Hematopoietic multipotent progenitor cell treated with erythropoietin and hydrocortisone succinate and interleukin-3 and kit ligand, for 8 days (in vitro differentiated cells): ENCODE results near the gene SLC15A4.
"Not testable (repeated sequence)": the region's sequence is repeated elsewhere in the genome, so short reads cannot be mapped to it uniquely, and the experiment has no call there.

Experiments
- DNase-seq: peaks from one replicate; pipeline ENCODE4 v3.0.0-alpha.2; 2015

The SLC15A4 gene

GRCh38 chr12:128843538-128843937 lies 19.8 kb upstream of the SLC15A4 start:
- no peak for DNase-seq

GRCh38 chr12:128842579-128842978 lies 18.8 kb upstream of the SLC15A4 start:
- DNase-seq: no peak

DNA sequence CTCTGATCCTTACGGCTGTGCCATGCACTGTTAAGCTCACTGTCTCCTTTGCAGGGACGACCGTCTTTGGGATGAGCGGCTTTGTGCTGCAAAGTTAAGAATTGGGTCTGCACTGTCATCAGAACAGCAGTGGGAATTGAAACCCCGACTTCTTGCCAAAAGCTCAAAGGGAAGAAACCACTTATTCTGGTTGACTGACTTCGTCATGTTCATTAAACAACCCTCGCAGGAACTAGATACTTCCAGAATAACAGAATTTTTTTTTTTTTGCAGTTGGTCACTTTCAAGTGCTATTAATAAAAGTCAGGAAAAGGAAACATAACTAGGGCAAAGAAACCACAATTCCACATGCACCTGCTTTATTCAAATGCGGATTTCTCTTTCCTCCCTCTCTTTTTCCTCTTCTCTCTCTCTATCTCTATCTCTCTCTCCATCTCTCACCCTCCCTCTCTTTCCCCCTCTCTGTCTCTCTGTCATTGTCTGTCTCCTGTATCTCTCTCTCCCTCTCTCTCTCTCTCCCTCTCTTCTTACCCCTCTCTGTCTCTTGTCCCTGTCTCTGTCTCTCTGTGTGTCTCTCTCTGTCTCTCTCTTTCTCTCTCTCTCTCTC lies 17.2 kb upstream of the SLC15A4 start:
- no peak for DNase-seq

DNA sequence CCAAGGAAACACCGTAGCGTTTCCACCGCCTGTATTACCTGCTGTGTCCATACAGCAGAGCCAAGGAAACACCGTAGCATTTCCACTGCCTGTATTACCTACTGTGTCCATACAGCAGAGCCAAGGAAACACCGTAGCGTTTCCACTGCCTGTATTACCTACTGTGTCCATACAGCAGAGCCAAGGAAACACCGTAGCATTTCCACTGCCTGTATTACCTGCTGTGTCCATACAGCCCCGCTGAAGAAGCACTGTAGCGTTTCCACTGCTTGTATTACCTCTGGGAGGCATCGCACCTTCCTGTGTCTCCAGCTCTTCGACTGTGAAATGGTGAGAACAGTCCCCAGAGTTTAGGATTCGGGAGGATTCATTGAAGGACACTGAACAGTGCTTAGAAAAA lies 16.1 kb upstream of the SLC15A4 start:
- not testable (repeated sequence) for DNase-seq

GRCh38 chr12:128833418-128833817 lies 9.7 kb upstream of the SLC15A4 start:
- no peak for DNase-seq

GRCh38 chr12:128830505-128830893 lies 6.7 kb upstream of the SLC15A4 start:
- DNase-seq: no peak

GRCh38 chr12:128829861-128830504 lies 6.2 kb upstream of the SLC15A4 start:
- DNase-seq: no peak

DNA sequence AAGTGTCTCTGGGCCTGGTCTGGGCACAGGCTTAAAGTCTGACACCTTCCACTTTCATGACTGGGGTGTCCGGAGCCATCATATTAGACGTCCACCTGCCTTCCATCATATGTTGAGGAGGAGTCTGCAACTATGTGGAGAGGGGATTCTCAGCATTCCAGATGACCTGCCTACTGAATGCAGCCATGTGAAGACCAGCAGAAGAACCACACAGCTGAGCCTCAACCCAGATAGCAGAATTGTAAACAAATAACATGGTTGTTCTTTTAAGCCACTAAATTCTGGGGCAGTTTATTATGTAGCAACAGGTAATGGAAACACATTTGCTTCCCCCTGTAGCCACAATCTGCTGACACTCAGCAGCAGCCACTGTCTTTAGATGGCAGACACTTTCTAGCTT lies 4.0 kb upstream of the SLC15A4 start:
- no peak for DNase-seq

- DNase-seq: no peak
Measured at GRCh38 chr12:128825835-128826234, 2.1 kb upstream of the SLC15A4 start.

DNA sequence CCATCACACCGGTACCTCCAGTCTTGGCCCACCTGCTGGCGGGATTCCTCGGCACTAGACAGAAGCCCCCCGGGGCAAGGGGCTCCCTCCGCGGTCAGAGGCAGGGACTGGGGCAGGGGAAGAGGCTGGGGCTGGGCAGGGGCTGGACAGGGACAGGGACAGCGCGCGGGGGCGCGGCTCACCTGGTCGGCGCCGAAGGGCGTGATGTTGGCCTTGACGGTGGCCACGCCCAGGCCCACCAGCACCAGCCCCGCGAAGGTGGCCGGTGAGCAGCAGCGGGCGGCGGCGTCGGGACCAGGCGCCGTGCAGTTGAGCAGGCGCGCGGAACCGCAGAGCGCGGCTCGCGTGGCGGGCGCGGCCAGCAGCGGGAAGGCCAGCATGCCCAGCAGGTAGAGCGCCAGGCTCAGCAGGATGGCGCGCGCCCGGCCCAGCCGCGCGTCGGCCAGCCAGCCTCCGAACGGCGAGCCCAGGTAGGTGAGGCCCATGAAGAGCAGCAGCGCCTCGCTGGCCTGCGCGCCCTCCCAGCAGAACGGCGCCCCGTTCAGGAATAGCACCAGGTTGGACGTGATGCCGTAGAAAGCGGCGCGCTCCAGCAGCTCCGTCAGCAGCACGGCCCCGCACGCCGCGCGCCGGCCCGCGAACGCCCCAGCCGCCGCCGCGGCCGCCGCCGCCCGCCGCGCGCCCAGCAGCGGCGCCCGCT lies 392 bp downstream of the SLC15A4 start:
- DNase-seq: no peak

DNA sequence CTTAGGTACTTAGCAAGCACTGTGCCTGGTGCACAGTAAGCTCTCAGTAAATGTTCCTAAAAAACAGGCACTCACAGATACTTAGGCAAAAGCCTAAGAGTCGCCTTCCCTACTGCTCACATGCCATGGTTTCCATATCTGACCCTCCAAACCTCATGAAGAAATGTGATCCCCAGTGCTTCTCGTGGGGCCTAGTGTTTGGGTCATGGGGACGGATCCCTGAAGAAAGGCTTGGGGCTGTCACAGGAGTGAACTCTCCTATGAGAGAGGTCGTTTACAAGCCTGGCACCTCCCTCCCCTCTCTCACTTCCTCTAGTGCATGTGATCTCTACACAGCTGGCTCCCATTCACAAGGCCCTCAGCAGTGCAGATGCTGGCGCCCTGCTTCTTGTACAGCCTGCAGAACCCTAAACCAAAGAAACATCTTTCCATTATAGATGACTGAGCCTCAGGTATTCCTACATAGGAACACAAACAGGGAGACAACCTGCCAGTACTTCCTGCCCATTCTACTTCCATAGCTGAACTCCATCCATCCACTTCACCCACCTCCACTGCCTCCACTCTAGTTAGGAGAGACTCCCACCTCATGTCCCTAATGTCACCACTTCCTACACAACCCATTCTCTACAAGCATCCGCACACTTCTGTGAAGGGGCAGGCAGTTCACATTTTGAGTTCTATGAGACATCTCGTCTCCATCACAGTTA lies 2.9 kb downstream of the SLC15A4 start:
- DNase-seq: peak; percentile 8

DNA sequence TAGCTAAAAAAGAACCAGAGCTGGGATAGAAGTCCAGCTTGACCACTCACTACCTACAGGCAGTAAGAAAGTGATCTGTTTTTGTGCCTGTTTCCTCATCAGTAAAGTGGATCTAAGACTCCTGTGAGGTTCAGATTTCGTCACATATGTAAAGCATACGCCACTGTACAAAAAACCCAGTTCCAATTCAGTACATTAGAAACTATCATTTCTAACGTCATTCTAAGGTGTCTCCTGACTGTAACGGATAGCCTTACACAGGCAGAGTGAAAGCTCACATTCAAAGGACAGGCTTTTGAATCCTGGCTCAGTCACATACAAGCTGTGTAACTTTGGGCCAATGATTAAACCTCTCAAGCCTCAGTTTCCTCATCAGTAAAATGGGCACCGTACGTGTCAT lies 3.5 kb downstream of the SLC15A4 start:
- no peak for DNase-seq

DNA sequence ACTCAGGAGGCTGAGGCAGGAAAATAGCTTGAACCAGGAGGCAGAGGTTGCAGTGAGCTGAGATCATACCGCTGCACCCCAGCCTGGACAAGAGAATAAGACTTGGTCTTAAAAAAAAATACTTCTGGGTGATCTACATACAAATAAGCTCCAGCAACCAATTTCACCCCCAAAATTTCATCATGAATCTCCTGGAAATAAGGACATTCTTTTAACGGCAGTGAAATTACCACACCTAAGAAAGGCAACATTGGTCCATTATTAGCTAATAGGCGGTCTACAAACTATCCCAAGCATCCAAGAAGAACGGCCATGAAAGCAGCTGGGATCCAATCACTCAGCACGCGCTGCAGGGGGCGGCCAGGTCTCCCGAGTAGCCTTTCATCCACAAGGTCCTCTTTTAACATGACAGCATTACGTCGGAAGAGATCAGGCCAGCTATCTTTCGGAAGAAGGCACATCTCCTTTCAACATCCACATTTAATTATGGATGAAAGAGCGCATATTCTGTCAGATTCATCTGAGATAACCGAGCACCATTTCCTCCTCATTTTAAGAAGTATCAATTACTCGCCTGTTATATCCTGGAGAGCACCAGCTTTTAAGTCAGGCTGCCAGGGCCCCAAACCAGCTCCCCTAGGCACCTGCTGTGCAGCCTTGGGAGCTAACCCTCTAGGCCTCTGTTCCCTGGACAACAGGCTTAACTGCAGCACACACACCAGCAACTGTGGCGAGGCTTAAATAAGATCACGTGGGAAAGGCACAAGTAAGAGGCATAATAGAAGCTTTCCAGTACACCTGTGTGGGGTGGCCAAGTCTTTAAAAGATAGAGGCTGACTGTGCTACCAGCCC lies 4.2 kb downstream of the SLC15A4 start:
- DNase-seq: no peak

DNA sequence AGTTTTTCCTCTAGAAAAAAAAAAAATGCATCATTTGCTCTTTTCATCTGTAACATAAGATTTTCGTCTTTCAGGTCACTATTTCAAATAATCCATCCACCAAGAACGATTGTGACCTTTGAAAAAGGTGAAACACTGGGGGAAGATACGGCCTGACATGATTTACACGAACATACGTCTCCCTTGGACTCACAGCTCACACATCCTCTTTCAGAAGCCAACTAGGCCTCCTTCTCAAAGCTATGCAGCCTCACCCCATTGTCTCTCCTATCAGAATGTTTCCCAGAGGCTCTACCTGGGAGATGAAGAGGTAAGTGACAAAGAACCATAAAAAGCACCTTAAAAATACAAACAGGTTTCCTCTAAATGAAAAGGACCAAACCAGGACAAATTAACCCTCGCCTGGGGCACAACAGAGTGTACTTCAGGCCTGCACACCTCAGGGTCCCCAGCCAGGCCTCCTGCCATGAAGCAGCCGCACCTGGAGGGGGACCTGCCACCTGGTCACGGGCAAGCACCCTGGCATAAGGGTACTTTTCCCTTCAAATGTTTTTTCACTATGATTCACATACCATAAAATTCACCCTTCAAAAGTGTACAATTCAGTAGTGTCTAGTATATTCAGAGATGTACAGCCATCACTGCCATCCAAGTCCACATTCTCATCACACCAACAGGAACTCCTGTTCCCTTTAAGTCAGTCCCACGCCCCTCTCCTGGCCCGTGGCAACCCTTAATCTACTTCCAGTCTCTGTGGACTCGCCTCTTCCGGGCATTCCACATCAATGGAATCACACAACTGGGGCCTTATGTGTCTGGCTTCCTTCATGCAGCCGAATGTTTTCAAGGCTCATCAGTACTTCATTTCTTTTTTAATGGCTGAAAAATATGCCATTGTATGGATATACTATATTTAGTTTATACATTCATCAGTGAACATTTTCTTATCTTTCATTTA lies 5.4 kb downstream of the SLC15A4 start:
- no peak for DNase-seq

DNA sequence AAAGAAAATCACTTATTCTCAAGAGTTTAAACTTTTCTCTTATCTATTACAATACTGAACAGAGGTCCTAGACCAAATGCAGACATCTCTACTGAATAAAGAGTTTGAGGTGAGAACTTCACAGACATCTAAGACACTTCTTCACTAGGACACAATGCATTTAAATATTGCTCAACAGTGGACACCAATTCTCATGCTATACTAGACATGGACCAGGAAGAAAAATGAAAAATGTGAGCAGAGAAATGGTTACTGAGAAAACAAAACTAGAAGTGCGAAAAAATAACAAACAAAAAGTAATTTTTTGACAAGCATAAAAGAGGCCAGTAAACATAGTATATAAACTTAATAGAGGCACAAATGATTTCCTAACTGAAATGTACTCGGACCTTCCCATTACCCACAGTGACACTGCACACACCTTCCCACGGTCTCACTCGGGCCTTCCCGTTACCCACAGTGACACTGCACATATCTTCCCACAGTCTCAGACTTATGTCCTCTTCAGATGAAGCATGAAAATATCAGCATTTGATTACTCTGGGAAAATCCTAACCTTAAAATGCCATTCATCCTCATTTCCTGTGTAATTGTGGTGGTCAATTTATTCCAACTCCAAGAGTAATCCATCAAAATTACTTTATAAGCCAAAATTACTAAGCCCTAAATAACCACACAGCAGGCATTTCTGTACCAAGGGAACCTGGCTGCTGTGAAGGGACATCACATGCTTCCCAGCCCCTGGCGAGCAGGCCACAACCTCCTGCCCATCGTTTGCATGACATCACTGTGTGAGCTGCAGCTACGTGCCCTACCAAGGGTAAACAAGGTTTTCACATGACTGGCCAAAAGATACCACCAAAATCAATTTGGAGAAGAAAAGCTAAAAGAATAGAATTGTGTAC lies 6.4 kb downstream of the SLC15A4 start:
- DNase-seq: peak; percentile 20

- no peak for DNase-seq
Measured at GRCh38 chr12:128816643-128816920, 7.2 kb downstream of the SLC15A4 start.

DNA sequence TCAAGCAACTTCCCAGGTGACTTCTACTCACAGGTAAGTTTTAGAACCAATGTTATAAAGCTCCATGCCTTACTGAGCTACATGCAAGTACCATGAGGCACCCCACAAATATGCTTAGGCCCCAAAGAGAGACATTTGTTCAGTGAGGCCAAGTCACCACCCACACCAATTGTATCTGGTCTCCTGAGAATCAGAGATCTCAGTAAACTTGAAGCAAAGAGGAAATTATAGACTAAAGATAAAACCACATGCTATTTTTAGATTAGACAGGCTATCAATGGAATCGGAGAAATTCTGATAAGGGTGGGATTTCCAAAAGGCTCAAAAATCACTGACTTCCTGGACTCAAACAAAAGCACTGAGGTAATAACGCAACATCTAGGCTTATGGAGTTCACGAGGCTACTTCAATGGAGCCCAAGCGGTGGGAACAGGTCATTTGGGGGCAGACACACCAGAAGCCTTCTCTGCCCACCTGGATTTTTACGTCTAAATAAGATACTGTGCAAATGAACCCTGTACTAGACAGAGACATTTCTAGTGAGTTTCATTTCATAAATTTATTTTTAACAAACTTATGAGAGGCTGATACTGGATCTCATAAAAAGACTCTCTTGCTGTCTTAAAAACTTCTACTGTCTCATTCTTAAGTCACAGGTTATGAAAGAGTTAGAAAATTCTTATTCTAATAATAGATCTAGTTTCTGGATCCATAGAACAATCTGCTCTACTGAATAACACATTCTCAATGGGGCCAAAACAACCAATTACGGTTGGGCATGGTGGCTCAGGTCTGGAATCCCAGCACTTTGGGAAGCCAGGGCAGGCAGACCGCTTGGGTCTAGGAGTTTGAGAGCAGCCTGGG lies 7.7 kb downstream of the SLC15A4 start:
- DNase-seq: no peak

DNA sequence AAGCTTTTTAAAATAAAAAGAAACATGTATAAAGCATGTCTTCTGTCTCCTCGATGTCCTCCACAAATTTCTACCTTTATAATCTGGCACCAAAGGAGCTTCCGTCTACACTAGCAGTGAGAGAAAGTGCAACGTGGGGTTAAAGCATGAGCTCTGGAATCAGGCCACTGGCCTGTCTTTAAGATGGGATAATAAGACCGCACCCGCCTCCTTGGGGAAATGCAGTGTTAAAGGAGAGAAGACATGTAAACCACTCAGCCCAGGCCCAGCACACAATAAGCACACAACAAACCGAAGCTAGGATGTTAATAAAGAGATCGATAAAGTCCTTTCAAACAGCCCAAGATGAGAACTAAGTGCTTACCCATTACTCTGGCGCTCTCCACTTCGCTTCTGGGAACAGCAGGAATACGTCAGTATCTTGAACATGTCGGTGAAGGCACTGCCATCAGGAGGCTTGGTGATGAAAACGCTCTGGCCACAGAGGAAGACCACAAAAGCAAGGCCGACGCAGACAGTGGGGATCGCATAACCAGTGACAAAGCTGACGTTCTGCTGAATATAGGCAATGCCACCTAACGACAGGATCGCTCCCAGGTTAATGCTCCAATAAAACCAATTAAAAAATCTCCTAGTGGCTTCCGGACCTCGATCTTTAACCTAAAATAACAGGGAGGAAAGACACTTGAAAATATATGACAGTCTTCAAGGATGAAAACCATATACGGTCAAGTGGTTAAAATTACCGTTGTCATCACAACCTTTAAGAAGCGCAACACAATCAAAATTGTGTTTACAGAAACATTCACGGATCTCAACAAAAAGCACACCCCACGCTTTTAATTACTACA lies 9.1 kb downstream of the SLC15A4 start:
- no peak for DNase-seq

DNA sequence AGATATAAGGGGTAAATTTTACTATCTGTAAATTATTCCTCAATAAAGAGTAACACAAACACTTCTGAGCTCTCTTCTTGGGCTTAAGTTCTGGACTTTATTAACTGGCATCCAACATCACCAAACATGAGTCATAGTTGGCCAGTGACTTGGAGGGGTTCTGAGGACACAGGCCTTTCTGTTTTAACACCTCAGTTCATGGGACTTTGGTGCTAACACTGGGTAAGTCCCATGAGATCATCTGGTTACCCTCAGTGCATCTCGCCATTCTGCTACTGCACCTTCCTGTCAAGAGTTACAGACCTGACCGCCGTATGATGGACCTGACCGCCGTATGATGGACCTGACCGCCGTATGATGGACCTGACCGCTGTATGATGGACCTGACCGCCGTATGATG lies 9.9 kb downstream of the SLC15A4 start:
- DNase-seq: no peak
